COLO829 (cell line): ENCODE measurements around the gene SNUPN.
"Not testable (repeated sequence)": the region's sequence is repeated elsewhere in the genome, so short reads cannot be mapped to it uniquely, and the experiment has no call there.

Source experiments
- DNase-seq: peaks from one replicate; pipeline ENCODE4 v3.0.0; 2012; ENCODE audit warnings: low spot score

The SNUPN gene

GRCh38 chr15:75583701-75584100 is 41.8 kb downstream of the SNUPN start:
- DNase-seq, result no peak

- not testable (repeated sequence) for DNase-seq
These were observed 42.6 kb downstream of the SNUPN start for GRCh38 chr15:75582943-75583342.

- DNase-seq, result peak; percentile 28
These were observed 46.3 kb downstream of the SNUPN start, which contains the start of gene PTPN9 for GRCh38 chr15:75578948-75579920. PTPN9 (minus strand) TSS chr15:75579315; CDS start chr15:75578776, 539 bp downstream.

GRCh38 chr15:75578173-75578947 is 47.2 kb downstream of the SNUPN start:
- DNase-seq, result no peak

GRCh38 chr15:75577401-75578172 is 47.9 kb downstream of the SNUPN start:
- DNase-seq, result no peak

- no peak for DNase-seq
These were observed 51.7 kb downstream of the SNUPN start for GRCh38 chr15:75573648-75574384.

- no peak for DNase-seq
These were observed 55.2 kb downstream of the SNUPN start for GRCh38 chr15:75570126-75570845.

GRCh38 chr15:75565062-75565970 is 60.2 kb downstream of the SNUPN start:
- DNase-seq, result no peak

GRCh38 chr15:75561888-75562287 is 63.6 kb downstream of the SNUPN start:
- no peak for DNase-seq

GRCh38 chr15:75559360-75559759 is 66.2 kb downstream of the SNUPN start:
- DNase-seq, result not testable (repeated sequence)

- not testable (repeated sequence) for DNase-seq
These were observed 66.6 kb downstream of the SNUPN start for GRCh38 chr15:75558955-75559354.

- DNase-seq, result no peak
These were observed 70.8 kb downstream of the SNUPN start for GRCh38 chr15:75554717-75555116.

- no peak for DNase-seq
These were observed 71.9 kb downstream of the SNUPN start for GRCh38 chr15:75553659-75554058.

GRCh38 chr15:75551091-75551490 is 74.4 kb downstream of the SNUPN start:
- no peak for DNase-seq
